CD14-positive monocyte (primary cell): ENCODE data around the gene MSI2. TPM values are rescaled to one million over a fixed set of nuclear protein-coding genes. Genes with fewer than 3 reads are reported as not detected.

Experiments
- DNase-seq, 3 donors: peaks; one replicate each; pipeline ENCODE4 v3.0.0-alpha.2; 2011 to 2022
- H2AFZ ChIP-seq: 2 replicates; pipeline ENCODE4 v1.6.0; 2012; ENCODE audit warnings: mild to moderate bottlenecking, low read depth, low read length, inconsistent platforms; ENCODE audit not compliant: insufficient read depth, poor library complexity, severe bottlenecking
- H3K27ac ChIP-seq, 2 donors: 1 replicate in 1 of 2; 2 replicates in 1 of 2; pipeline ENCODE4 v1.5.1; 2012 to 2013; ENCODE audit warnings: low read length in 2 of 2, control low read depth in 1 of 2, inconsistent platforms in 1 of 2, low read depth in 1 of 2, mild to moderate bottlenecking in 1 of 2
- H3K27me3 ChIP-seq, 2 donors: one replicate each; pipeline versions ENCODE4 v1.6.0 to v1.6.1; 2011 to 2013; ENCODE audit warnings: low read length in 2 of 2; ENCODE audit not compliant: control insufficient read depth in 2 of 2, insufficient read depth in 2 of 2
- H3K36me3 ChIP-seq, 2 donors: replicated peaks in 1 of 2; 1 replicate in 1 of 2; 2 replicates in 1 of 2; pipeline versions ENCODE4 v1.5.1 to v1.6.1; 2012 to 2013; ENCODE audit warnings: low read length in 2 of 2, control low read depth in 1 of 2, inconsistent platforms in 1 of 2, mild to moderate bottlenecking in 1 of 2; ENCODE audit not compliant: insufficient read depth in 2 of 2, control insufficient read depth in 1 of 2
- H3K4me1 ChIP-seq, 2 donors: 1 replicate in 1 of 2; 2 replicates in 1 of 2; pipeline versions ENCODE4 v1.5.1 to v1.6.1; 2012 to 2013; ENCODE audit warnings: low read length in 2 of 2, control low read depth in 1 of 2, inconsistent platforms in 1 of 2, mild to moderate bottlenecking in 1 of 2, moderate library complexity in 1 of 2; ENCODE audit not compliant: insufficient read depth in 2 of 2, control insufficient read depth in 1 of 2
- H3K4me2 ChIP-seq: replicated peaks from 2 replicates; pipeline ENCODE3; 2012; ENCODE audit warnings: low read length, moderate library complexity, mild to moderate bottlenecking; ENCODE audit not compliant: poor library complexity, severe bottlenecking; ENCODE audit errors: extremely low read depth
- H3K4me3 ChIP-seq, 3 experiments: fragments of 200-600 bp in 1 of 3; sonication (generic) in 1 of 3; replicated peaks in 1 of 3; 1 replicate in 2 of 3; 2 replicates in 1 of 3; pipeline ENCODE4 v1.5.1; 2011 to 2013; ENCODE audit warnings: low read length in 3 of 3, mild to moderate bottlenecking in 3 of 3, control low read depth in 2 of 3, low read depth in 2 of 3, inconsistent platforms in 1 of 3, moderate library complexity in 1 of 3
- H3K79me2 ChIP-seq: 2 replicates; pipeline ENCODE4 v1.6.0; 2012; ENCODE audit warnings: mild to moderate bottlenecking, control low read depth, inconsistent platforms, low read length, moderate library complexity; ENCODE audit not compliant: insufficient read depth
- H3K9ac ChIP-seq: 2 replicates; pipeline ENCODE4 v1.6.0; 2017; ENCODE audit warnings: low read length, mild to moderate bottlenecking; ENCODE audit not compliant: insufficient read depth, poor library complexity, severe bottlenecking
- H3K9me3 ChIP-seq, 2 donors: replicated peaks in 1 of 2; 1 replicate in 1 of 2; 2 replicates in 1 of 2; pipeline versions ENCODE4 v1.5.1 to v1.6.1; 2012 to 2013; ENCODE audit warnings: low read length in 2 of 2, control low read depth in 1 of 2; ENCODE audit not compliant: control insufficient read depth in 1 of 2, insufficient read depth in 1 of 2
- H4K20me1 ChIP-seq: 2 replicates; pipeline ENCODE4 v1.6.0; 2012; ENCODE audit warnings: mild to moderate bottlenecking, low read length, control low read depth, moderate library complexity; ENCODE audit not compliant: insufficient read depth
- H3K27ac Mint-ChIP-seq, 7 donors: one replicate each; pipeline ENCODE4 v1.8.0; 2020; ENCODE audit warnings: mild to moderate bottlenecking in 7 of 7, mixed read lengths in 7 of 7, moderate library complexity in 6 of 7, inconsistent platforms in 2 of 7
- H3K27me3 Mint-ChIP-seq, 3 donors: one replicate each; pipeline ENCODE4 v1.8.0; 2021 to 2022; ENCODE audit warnings: low read depth in 3 of 3, mild to moderate bottlenecking in 3 of 3, mixed read lengths in 3 of 3, moderate library complexity in 3 of 3, inconsistent platforms in 1 of 3
- H3K36me3 Mint-ChIP-seq, 2 donors: one replicate each; pipeline ENCODE4 v1.8.0; 2020; ENCODE audit warnings: mixed read lengths in 2 of 2, inconsistent platforms in 1 of 2, mild to moderate bottlenecking in 1 of 2
- H3K4me1 Mint-ChIP-seq: one replicate; pipeline ENCODE4 v1.8.0; 2020; ENCODE audit warnings: mild to moderate bottlenecking, mixed read lengths
- H3K4me3 Mint-ChIP-seq, 2 donors: one replicate each; pipeline ENCODE4 v1.8.0; 2020; ENCODE audit warnings: mild to moderate bottlenecking in 2 of 2, mixed read lengths in 2 of 2, moderate library complexity in 1 of 2
- H3K9me3 Mint-ChIP-seq, 7 donors: one replicate each; pipeline ENCODE4 v1.8.0; 2020 to 2022; ENCODE audit warnings: mixed read lengths in 7 of 7, mild to moderate bottlenecking in 6 of 7, moderate library complexity in 6 of 7, inconsistent platforms in 2 of 7
- CTCF ChIP-seq: fragments of 200-600 bp; IDR thresholded peaks from one replicate; pipeline ENCODE4 v1.8.0; 2022; ENCODE audit warnings: antibody characterized with exemption, mild to moderate bottlenecking
- WGBS: methylation state at CpG from one replicate; pipeline ENCODE4 v1.1.5; 2013; ENCODE audit warnings: missing lambda C conversion rate; ENCODE audit not compliant: insufficient coverage; 5-methylcytosine and 5-hydroxymethylcytosine counted together
- intact Hi-C, 2 donors: fragments of 100-400 bp; cut with micrococcal nuclease; formaldehyde crosslinking; loops; one replicate each; pipeline versions ENCODE4 v1.15.0 to v1.15.1; 2023
- polyA plus RNA-seq, 3 donors: library from polyadenylated mRNA; depleted of rRNA in 1 of 3; unstranded in 2 of 3; stranded (reverse) in 1 of 3; fragments of 300-500 nt in 2 of 3; fragments of >200 nt in 1 of 3; fragmentation: Illumina TruSeq in 2 of 3; gene quantifications; 1 replicate in 2 of 3; 2 replicates in 1 of 3; pipeline ENCODE4 v1.2.3, GENCODE V29; 2012 to 2021

Gene MSI2
- polyA plus RNA-seq, 3 donors, result 0.20 to 6.6 (median 0.37) TPM

- no CpG with 5 or more reads among the region's 1 CpG for WGBS
- intact Hi-C loops, result no loop called here
Observed at GRCh38 chr17:57515662-57516211, 259.4 kb downstream of the MSI2 start.

More at GRCh38 chr17:57515662-57516211, 259.4 kb downstream of the MSI2 start:
- no peak for TF ChIP-seq CTCF
- Mint-ChIP-seq H3K4me3 (no peak overlapping the region), H3K27ac (no peak overlapping the region), H3K36me3 (no peaks in the 10 kb centered on the region), H3K4me1 (peaks cover 2% of the 10 kb centered on the region), H3K9me3 (peaks cover 0 to 4% (median 0%) of the 10 kb centered on the region in 7 donors), H3K27me3 (peaks cover 0 to 2% (median 0%) of the 10 kb centered on the region in 3 donors)
- H2AFZ ChIP-seq, result no peak overlapping the region
- H3K9ac ChIP-seq, result no peak overlapping the region
- H3K4me3 ChIP-seq, result no peak overlapping the region
- no peak overlapping the region for H3K27ac ChIP-seq
- no peak for DNase-seq
- no peaks in the 10 kb centered on the region for H3K36me3 ChIP-seq
- H4K20me1 ChIP-seq, result no peaks in the 10 kb centered on the region
- no peaks in the 10 kb centered on the region for H3K4me1 ChIP-seq
- no peaks in the 10 kb centered on the region for H3K27me3 ChIP-seq
- no peaks in the 10 kb centered on the region for H3K9me3 ChIP-seq
- H3K79me2 ChIP-seq, result no peaks in the 10 kb centered on the region
- no peak overlapping the region for H3K4me2 ChIP-seq
